ENCODE results near the gene NSUN3.
A peak's percentile ranks its signal among the peaks of the same experiment; 100 is the strongest.

The NSUN3 gene

GRCh38 chr3:94130690-94131089, 67.8 kb downstream of the NSUN3 start:
- DNase-seq (ENCODE audit: low spot score), result no peak

GRCh38 chr3:94132777-94133176, 69.9 kb downstream of the NSUN3 start:
- DNase-seq (ENCODE audit: low spot score), result no peak

GRCh38 chr3:94136133-94136532, 73.3 kb downstream of the NSUN3 start:
- no peak for DNase-seq (ENCODE audit: low spot score)

GRCh38 chr3:94137377-94137776, 74.5 kb downstream of the NSUN3 start:
- DNase-seq (ENCODE audit: low spot score), result no peak

GRCh38 chr3:94146455-94146854, 83.6 kb downstream of the NSUN3 start:
- peak; percentile 42 for DNase-seq (ENCODE audit: low spot score)

- no peak for DNase-seq (ENCODE audit: low spot score)
These were observed 84.2 kb downstream of the NSUN3 start for GRCh38 chr3:94147012-94147411.

- DNase-seq (ENCODE audit: low spot score), result no peak
These were observed 87.3 kb downstream of the NSUN3 start for GRCh38 chr3:94150113-94150512.

GRCh38 chr3:94156626-94157025, 93.8 kb downstream of the NSUN3 start:
- DNase-seq (ENCODE audit: low spot score), result no peak

- no peak for DNase-seq (ENCODE audit: low spot score)
These were observed 95.7 kb downstream of the NSUN3 start for GRCh38 chr3:94158512-94158911.

- DNase-seq (ENCODE audit: low spot score), result no peak
These were observed 96.4 kb downstream of the NSUN3 start for GRCh38 chr3:94159062-94159828.

GRCh38 chr3:94162700-94163099, 99.8 kb downstream of the NSUN3 start:
- DNase-seq (ENCODE audit: low spot score), result no peak

- DNase-seq (ENCODE audit: low spot score), result no peak
These were observed 104.5 kb downstream of the NSUN3 start for GRCh38 chr3:94167346-94167745.

- peak; percentile 76 for DNase-seq (ENCODE audit: low spot score)
These were observed 104.9 kb downstream of the NSUN3 start for GRCh38 chr3:94167796-94168195.

GRCh38 chr3:94171954-94172353, 109.1 kb downstream of the NSUN3 start:
- no peak for DNase-seq (ENCODE audit: low spot score)

GRCh38 chr3:94172695-94173310, 109.9 kb downstream of the NSUN3 start:
- DNase-seq (ENCODE audit: low spot score), result no peak

- no peak for DNase-seq (ENCODE audit: low spot score)
These were observed 111.0 kb downstream of the NSUN3 start for GRCh38 chr3:94173673-94174434.

GRCh38 chr3:94175677-94176076, 112.8 kb downstream of the NSUN3 start:
- DNase-seq (ENCODE audit: low spot score), result no peak

- DNase-seq (ENCODE audit: low spot score), result no peak
These were observed 114.3 kb downstream of the NSUN3 start for GRCh38 chr3:94176988-94177745.
